CD1c-positive myeloid dendritic cell (primary cell): Measurements from ENCODE around the gene OCIAD2.
"Not testable (repeated sequence)": the region's sequence is repeated elsewhere in the genome, so short reads cannot be mapped to it uniquely, and the experiment has no call there.

Experiments
- DNase-seq: peaks from one replicate; pipeline ENCODE4 v3.0.0-alpha.2; 2016; ENCODE audit errors: extremely low spot score

Gene OCIAD2

GRCh38 chr4:48907706-48908477 is 1.3 kb upstream of the OCIAD2 start:
- no peak for DNase-seq

- no peak for DNase-seq
Measured at GRCh38 chr4:48905363-48906015, 1.1 kb downstream of the OCIAD2 start.

- DNase-seq: no peak
Measured at GRCh38 chr4:48904541-48905142, 1.9 kb downstream of the OCIAD2 start.

GRCh38 chr4:48904101-48904500 is 2.5 kb downstream of the OCIAD2 start:
- DNase-seq: no peak

GRCh38 chr4:48902266-48902665 is 4.3 kb downstream of the OCIAD2 start:
- no peak for DNase-seq

GRCh38 chr4:48901196-48901595 is 5.4 kb downstream of the OCIAD2 start:
- no peak for DNase-seq

- DNase-seq: no peak
Measured at GRCh38 chr4:48899950-48900349, 6.6 kb downstream of the OCIAD2 start.

- no peak for DNase-seq
Measured at GRCh38 chr4:48899432-48899749, 7.2 kb downstream of the OCIAD2 start.

GRCh38 chr4:48898733-48899431 is 7.7 kb downstream of the OCIAD2 start:
- DNase-seq: peak; percentile 45

- DNase-seq: no peak
Measured at GRCh38 chr4:48896845-48897244, 9.7 kb downstream of the OCIAD2 start.

GRCh38 chr4:48891028-48891619 is 15.4 kb downstream of the OCIAD2 start:
- no peak for DNase-seq

GRCh38 chr4:48889750-48890149 is 16.8 kb downstream of the OCIAD2 start:
- not testable (repeated sequence) for DNase-seq

- not testable (repeated sequence) for DNase-seq
Measured at GRCh38 chr4:48881646-48882045, 24.9 kb downstream of the OCIAD2 start.

- no peak for DNase-seq
Measured at GRCh38 chr4:48879561-48880442, 26.8 kb downstream of the OCIAD2 start.

- DNase-seq: no peak
Measured at GRCh38 chr4:48877827-48878535, 28.6 kb downstream of the OCIAD2 start.

GRCh38 chr4:48864696-48865095 is 41.9 kb downstream of the OCIAD2 start:
- not testable (repeated sequence) for DNase-seq

GRCh38 chr4:48863728-48864127 is 42.8 kb downstream of the OCIAD2 start:
- DNase-seq: no peak

GRCh38 chr4:48862661-48863060 is 43.9 kb downstream of the OCIAD2 start:
- no peak for DNase-seq

- DNase-seq: no peak
Measured at GRCh38 chr4:48862038-48862437, 44.5 kb downstream of the OCIAD2 start.

GRCh38 chr4:48858130-48858529 is 48.4 kb downstream of the OCIAD2 start:
- DNase-seq: no peak
